HL-60 (cell line): ENCODE measurements around the gene SHROOM3.

Source experiments
- POLR2AphosphoS5 ChIP-seq: IDR thresholded peaks from 2 replicates; pipeline ENCODE4 v1.6.1; 2012; ENCODE audit warnings: low read depth
- TF ChIP-seq, protein P1 (sequence below): IDR thresholded peaks from one replicate; pipeline ENCODE4 v1.5.1; 2011; ENCODE audit warnings: low read length, control low read depth, inconsistent platforms; ENCODE audit not compliant: insufficient read depth

DNA sequence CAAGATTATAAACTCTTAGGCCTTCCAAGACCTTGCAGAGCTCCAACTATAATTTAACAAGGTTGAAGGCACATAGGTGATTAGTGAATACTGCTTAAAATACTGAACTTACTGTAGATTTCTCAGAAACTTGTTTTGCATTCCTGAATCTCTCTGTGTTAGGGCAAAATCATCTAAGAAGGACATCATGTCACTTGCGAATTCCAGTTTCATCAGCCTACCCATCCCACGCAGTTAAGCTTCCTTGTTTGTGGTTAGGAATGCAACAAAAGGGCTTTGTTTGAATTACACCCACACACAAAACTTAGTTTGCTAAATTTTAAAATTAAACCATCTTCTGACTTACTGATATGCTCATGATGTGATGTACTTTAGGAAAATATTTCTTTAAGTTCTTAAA, 288.9 kb downstream of the SHROOM3 start:
- TF ChIP-seq, protein P1, sequence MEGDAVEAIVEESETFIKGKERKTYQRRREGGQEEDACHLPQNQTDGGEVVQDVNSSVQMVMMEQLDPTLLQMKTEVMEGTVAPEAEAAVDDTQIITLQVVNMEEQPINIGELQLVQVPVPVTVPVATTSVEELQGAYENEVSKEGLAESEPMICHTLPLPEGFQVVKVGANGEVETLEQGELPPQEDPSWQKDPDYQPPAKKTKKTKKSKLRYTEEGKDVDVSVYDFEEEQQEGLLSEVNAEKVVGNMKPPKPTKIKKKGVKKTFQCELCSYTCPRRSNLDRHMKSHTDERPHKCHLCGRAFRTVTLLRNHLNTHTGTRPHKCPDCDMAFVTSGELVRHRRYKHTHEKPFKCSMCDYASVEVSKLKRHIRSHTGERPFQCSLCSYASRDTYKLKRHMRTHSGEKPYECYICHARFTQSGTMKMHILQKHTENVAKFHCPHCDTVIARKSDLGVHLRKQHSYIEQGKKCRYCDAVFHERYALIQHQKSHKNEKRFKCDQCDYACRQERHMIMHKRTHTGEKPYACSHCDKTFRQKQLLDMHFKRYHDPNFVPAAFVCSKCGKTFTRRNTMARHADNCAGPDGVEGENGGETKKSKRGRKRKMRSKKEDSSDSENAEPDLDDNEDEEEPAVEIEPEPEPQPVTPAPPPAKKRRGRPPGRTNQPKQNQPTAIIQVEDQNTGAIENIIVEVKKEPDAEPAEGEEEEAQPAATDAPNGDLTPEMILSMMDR = no peak
- TF ChIP-seq POLR2AphosphoS5 = no peak
